ENCODE results near the gene SRGAP3.

The SRGAP3 gene

GRCh38 chr3:9169326-9169725 lies 80.1 kb downstream of the SRGAP3 start:
- H3K9me3 ChIP-seq (ENCODE audit: control insufficient read depth in 1 of 2, low read length in 2 of 2): no peaks in the 10 kb centered on the region
- no peaks in the 10 kb centered on the region for H3K4me1 ChIP-seq (ENCODE audit: control insufficient read depth in 1 of 2, insufficient read depth in 2 of 2, low read length in 2 of 2)
- no peak overlapping the region for H3K27ac ChIP-seq (ENCODE audit: low read length)
- no peaks in the 10 kb centered on the region for H3K36me3 ChIP-seq (ENCODE audit: control insufficient read depth in 1 of 2, insufficient read depth in 2 of 2, low read length in 2 of 2)
- H3K4me3 ChIP-seq (ENCODE audit: low read depth in 1 of 2, low read length in 2 of 2): no peak overlapping the region
- H3K27me3 ChIP-seq (ENCODE audit: low read depth, low read length): no peaks in the 10 kb centered on the region

GRCh38 chr3:9168241-9168741 lies 81.2 kb downstream of the SRGAP3 start:
- H3K27me3 ChIP-seq (ENCODE audit: low read depth, low read length): no peaks in the 10 kb centered on the region
- H3K36me3 ChIP-seq (ENCODE audit: control insufficient read depth in 1 of 2, insufficient read depth in 2 of 2, low read length in 2 of 2): no peaks in the 10 kb centered on the region
- no peaks in the 10 kb centered on the region for H3K4me1 ChIP-seq (ENCODE audit: control insufficient read depth in 1 of 2, insufficient read depth in 2 of 2, low read length in 2 of 2)
- no peak overlapping the region for H3K27ac ChIP-seq (ENCODE audit: low read length)
- H3K9me3 ChIP-seq (ENCODE audit: control insufficient read depth in 1 of 2, low read length in 2 of 2): no peaks in the 10 kb centered on the region
- no peak overlapping the region for H3K4me3 ChIP-seq (ENCODE audit: low read depth in 1 of 2, low read length in 2 of 2)

DNA sequence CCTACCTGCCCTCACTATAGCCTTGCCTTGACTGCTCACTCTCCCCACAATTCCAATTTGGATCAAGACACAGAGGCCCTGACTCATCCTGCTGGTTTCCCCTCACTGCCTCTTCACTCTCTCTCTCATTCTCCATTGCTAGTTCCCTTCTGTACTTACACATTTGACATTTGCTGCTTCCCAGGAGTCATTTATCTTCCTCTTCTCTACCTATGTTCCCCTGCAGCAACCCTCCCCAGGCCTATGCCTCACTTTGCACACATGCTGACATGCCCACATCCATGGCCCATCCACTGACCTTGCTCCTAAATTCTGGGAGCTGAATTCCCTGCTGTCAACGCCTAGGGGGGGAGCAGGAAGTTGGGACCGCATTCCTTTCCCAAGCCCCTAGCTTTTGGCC lies 82.2 kb downstream of the SRGAP3 start:
- H3K4me3 ChIP-seq (ENCODE audit: low read depth in 1 of 2, low read length in 2 of 2): no peak overlapping the region
- no peak overlapping the region for H3K27ac ChIP-seq (ENCODE audit: low read length)
- no peaks in the 10 kb centered on the region for H3K36me3 ChIP-seq (ENCODE audit: control insufficient read depth in 1 of 2, insufficient read depth in 2 of 2, low read length in 2 of 2)
- no peaks in the 10 kb centered on the region for H3K9me3 ChIP-seq (ENCODE audit: control insufficient read depth in 1 of 2, low read length in 2 of 2)
- no peaks in the 10 kb centered on the region for H3K4me1 ChIP-seq (ENCODE audit: control insufficient read depth in 1 of 2, insufficient read depth in 2 of 2, low read length in 2 of 2)
- no peaks in the 10 kb centered on the region for H3K27me3 ChIP-seq (ENCODE audit: low read depth, low read length)

DNA sequence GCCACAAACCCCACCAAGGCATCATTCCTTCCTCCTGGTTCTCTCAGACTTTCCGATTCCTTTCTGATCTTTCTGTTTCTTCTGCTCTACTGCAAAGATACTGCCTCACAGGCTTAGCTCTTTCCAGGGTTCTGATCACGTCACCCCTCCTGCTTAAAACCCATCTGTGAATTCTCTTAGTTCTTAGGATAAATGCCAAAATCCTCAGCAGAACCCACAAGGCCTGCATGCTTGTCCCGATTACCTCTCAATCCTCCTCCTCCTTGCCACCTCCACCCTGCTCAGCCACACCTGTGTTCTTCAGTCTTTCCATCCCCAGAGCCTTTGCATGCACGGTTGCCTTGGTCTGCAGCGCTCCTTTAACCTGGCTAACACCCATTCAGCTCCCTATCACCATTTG lies 84.0 kb downstream of the SRGAP3 start:
- Histone ChIP-seq H3K4me3 (ENCODE audit: low read depth in 1 of 2, low read length in 2 of 2) (no peak overlapping the region), H3K4me1 (ENCODE audit: control insufficient read depth in 1 of 2, insufficient read depth in 2 of 2, low read length in 2 of 2) (no peaks in the 10 kb centered on the region), H3K36me3 (ENCODE audit: control insufficient read depth in 1 of 2, insufficient read depth in 2 of 2, low read length in 2 of 2) (no peaks in the 10 kb centered on the region), H3K9me3 (ENCODE audit: control insufficient read depth in 1 of 2, low read length in 2 of 2) (no peaks in the 10 kb centered on the region), H3K27ac (ENCODE audit: low read length) (no peak overlapping the region), H3K27me3 (ENCODE audit: low read depth, low read length) (no peaks in the 10 kb centered on the region)

DNA sequence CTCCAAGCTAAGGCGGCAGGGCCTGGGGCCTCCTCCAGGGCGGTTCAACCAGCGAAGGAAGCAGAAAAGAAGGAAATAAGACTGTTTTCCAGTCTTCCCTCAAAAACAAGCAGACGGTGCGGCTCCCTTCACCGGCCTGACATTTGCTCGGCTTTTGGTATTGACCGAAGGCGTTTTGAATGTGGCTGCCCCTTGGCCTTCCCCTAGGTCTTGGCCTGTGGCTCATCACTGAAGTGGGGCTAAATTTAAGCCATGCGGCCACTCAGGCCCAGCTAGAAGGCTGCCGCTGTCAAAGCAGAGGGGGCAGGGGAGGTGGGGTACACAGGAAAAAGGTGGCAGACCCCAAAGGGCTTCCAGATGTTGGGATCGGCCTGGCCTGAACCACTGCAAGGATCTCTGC lies 86.2 kb downstream of the SRGAP3 start:
- no peak overlapping the region for H3K4me3 ChIP-seq (ENCODE audit: low read depth in 1 of 2, low read length in 2 of 2)
- H3K9me3 ChIP-seq (ENCODE audit: control insufficient read depth in 1 of 2, low read length in 2 of 2): no peaks in the 10 kb centered on the region
- no peaks in the 10 kb centered on the region for H3K27me3 ChIP-seq (ENCODE audit: low read depth, low read length)
- H3K36me3 ChIP-seq (ENCODE audit: control insufficient read depth in 1 of 2, insufficient read depth in 2 of 2, low read length in 2 of 2): no peaks in the 10 kb centered on the region
- no peaks in the 10 kb centered on the region for H3K4me1 ChIP-seq (ENCODE audit: control insufficient read depth in 1 of 2, insufficient read depth in 2 of 2, low read length in 2 of 2)
- no peak overlapping the region for H3K27ac ChIP-seq (ENCODE audit: low read length)

- Histone ChIP-seq H3K4me3 (ENCODE audit: low read depth in 1 of 2, low read length in 2 of 2) (no peak overlapping the region), H3K9me3 (ENCODE audit: control insufficient read depth in 1 of 2, low read length in 2 of 2) (no peaks in the 10 kb centered on the region), H3K36me3 (ENCODE audit: control insufficient read depth in 1 of 2, insufficient read depth in 2 of 2, low read length in 2 of 2) (no peaks in the 10 kb centered on the region), H3K4me1 (ENCODE audit: control insufficient read depth in 1 of 2, insufficient read depth in 2 of 2, low read length in 2 of 2) (no peaks in the 10 kb centered on the region), H3K27ac (ENCODE audit: low read length) (no peak overlapping the region), H3K27me3 (ENCODE audit: low read depth, low read length) (no peaks in the 10 kb centered on the region)
Measured at GRCh38 chr3:9161811-9162210, 87.6 kb downstream of the SRGAP3 start.

- Histone ChIP-seq H3K4me3 (ENCODE audit: low read depth in 1 of 2, low read length in 2 of 2) (no peak overlapping the region), H3K4me1 (ENCODE audit: control insufficient read depth in 1 of 2, insufficient read depth in 2 of 2, low read length in 2 of 2) (no peaks in the 10 kb centered on the region), H3K27me3 (ENCODE audit: low read depth, low read length) (no peaks in the 10 kb centered on the region), H3K36me3 (ENCODE audit: control insufficient read depth in 1 of 2, insufficient read depth in 2 of 2, low read length in 2 of 2) (no peaks in the 10 kb centered on the region), H3K27ac (ENCODE audit: low read length) (no peak overlapping the region), H3K9me3 (ENCODE audit: control insufficient read depth in 1 of 2, low read length in 2 of 2) (no peaks in the 10 kb centered on the region)
Measured at GRCh38 chr3:9161298-9161697, 88.1 kb downstream of the SRGAP3 start.

DNA sequence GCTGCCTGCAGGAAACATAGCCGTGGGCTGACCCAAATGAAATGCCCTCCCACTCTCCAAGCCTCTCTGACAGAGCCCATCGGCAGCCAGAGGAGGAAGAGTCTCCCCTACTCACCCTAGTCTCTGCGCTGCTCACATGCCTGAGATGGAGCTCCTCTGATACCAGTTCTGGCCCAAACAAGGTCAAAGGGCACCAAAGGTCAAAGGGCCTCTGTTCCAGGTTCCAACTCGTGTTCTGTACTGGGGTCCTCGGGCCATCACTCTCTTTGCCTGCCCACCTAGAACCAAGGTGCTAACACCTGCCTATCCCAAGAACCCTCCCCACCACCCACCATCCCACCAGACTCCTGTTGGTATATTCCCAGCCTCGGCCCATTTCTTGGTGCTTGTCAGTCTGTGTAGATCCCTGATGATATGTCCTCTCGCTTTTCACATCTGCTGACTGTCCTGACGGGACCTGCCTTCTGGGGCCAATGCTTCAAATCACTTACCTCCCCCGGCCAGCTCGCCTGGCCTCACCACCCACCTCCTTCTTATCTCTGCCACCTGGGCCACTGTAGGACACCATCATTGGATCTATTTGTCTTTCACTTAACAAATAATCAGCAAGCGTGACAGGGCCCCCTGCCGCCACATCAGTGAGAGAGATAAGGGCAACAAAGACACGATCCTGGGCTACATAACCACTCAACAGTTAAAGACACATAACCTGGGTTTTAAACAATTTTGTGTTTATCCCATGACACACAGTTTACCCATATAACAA lies 90.4 kb downstream of the SRGAP3 start:
- H3K9me3 ChIP-seq (ENCODE audit: control insufficient read depth in 1 of 2, low read length in 2 of 2): no peaks in the 10 kb centered on the region
- no peaks in the 10 kb centered on the region for H3K27me3 ChIP-seq (ENCODE audit: low read depth, low read length)
- no peak overlapping the region for H3K4me3 ChIP-seq (ENCODE audit: low read depth in 1 of 2, low read length in 2 of 2)
- H3K27ac ChIP-seq (ENCODE audit: low read length): no peak overlapping the region
- peaks cover 0 to 7% of the 10 kb centered on the region in 2 donors for H3K4me1 ChIP-seq (ENCODE audit: control insufficient read depth in 1 of 2, insufficient read depth in 2 of 2, low read length in 2 of 2)
- H3K36me3 ChIP-seq (ENCODE audit: control insufficient read depth in 1 of 2, insufficient read depth in 2 of 2, low read length in 2 of 2): no peaks in the 10 kb centered on the region

DNA sequence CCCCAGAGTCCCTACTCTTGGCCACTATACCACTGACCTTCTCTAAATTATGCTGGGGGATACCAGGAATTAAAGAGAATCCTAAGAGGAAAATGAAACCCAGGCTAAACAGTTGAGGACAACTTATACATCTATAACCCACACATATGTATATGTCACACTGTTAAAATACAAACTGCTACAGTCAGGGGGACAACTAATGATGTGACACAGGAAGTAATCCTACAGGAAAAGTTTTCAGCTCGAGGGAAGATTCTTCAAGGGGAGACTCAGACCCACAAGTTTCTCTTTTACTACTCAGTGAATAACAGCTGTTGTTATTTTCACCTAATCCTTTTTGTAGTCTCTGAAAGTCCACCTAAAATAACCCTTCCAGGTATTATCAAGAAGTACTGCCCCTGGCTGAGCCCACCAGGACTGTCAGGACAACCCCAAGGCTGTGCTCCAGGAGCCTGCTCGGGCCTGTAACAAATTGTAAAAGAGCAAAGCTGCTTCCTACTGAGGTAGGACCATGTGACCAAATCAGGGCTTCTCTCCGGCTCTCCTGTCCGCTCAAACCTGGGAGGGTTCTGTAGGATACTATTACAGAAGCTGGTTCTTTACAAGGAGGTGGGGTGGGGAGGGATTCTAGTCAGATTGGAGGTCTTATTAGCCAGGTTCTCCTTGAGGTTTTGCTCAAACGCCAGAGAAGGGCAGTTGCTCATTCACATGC lies 91.6 kb downstream of the SRGAP3 start:
- H3K27ac ChIP-seq (ENCODE audit: low read length): no peak overlapping the region
- no peak overlapping the region for H3K4me3 ChIP-seq (ENCODE audit: low read depth in 1 of 2, low read length in 2 of 2)
- H3K36me3 ChIP-seq (ENCODE audit: control insufficient read depth in 1 of 2, insufficient read depth in 2 of 2, low read length in 2 of 2): no peaks in the 10 kb centered on the region
- H3K4me1 ChIP-seq (ENCODE audit: control insufficient read depth in 1 of 2, insufficient read depth in 2 of 2, low read length in 2 of 2): peaks cover 0 to 7% of the 10 kb centered on the region in 2 donors
- no peaks in the 10 kb centered on the region for H3K27me3 ChIP-seq (ENCODE audit: low read depth, low read length)
- H3K9me3 ChIP-seq (ENCODE audit: control insufficient read depth in 1 of 2, low read length in 2 of 2): no peaks in the 10 kb centered on the region

GRCh38 chr3:9156604-9157003 lies 92.8 kb downstream of the SRGAP3 start:
- H3K9me3 ChIP-seq (ENCODE audit: control insufficient read depth in 1 of 2, low read length in 2 of 2): peaks cover 0 to 4% of the 10 kb centered on the region in 2 donors
- no peak overlapping the region for H3K4me3 ChIP-seq (ENCODE audit: low read depth in 1 of 2, low read length in 2 of 2)
- H3K27ac ChIP-seq (ENCODE audit: low read length): no peak overlapping the region
- peaks cover 0 to 7% of the 10 kb centered on the region in 2 donors for H3K4me1 ChIP-seq (ENCODE audit: control insufficient read depth in 1 of 2, insufficient read depth in 2 of 2, low read length in 2 of 2)
- no peaks in the 10 kb centered on the region for H3K27me3 ChIP-seq (ENCODE audit: low read depth, low read length)
- no peaks in the 10 kb centered on the region for H3K36me3 ChIP-seq (ENCODE audit: control insufficient read depth in 1 of 2, insufficient read depth in 2 of 2, low read length in 2 of 2)

DNA sequence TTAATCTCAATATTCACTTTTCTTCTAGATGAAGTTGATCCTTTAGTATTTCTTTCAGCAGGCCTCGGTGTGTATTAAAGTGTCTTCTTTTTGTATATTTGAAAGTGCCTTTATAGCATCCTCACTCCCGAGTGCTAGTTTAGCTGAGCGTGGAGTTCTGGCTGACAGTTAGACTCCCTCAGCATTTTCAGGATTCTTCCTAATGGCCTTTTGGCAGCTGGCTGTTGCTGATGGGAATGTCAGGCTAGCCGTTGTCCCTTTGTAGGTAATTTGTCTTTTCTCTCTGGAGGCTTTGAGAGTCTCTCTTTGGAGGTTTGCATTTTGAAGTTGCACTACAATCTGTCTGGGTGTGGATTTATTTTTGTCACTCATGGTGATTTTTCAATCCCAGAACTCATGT lies 94.4 kb downstream of the SRGAP3 start:
- Histone ChIP-seq H3K4me3 (ENCODE audit: low read depth in 1 of 2, low read length in 2 of 2) (no peak overlapping the region), H3K36me3 (ENCODE audit: control insufficient read depth in 1 of 2, insufficient read depth in 2 of 2, low read length in 2 of 2) (no peaks in the 10 kb centered on the region), H3K9me3 (ENCODE audit: control insufficient read depth in 1 of 2, low read length in 2 of 2) (peaks cover 8 to 16% of the 10 kb centered on the region in 2 donors), H3K27ac (ENCODE audit: low read length) (no peak overlapping the region), H3K4me1 (ENCODE audit: control insufficient read depth in 1 of 2, insufficient read depth in 2 of 2, low read length in 2 of 2) (peaks cover 0 to 7% of the 10 kb centered on the region in 2 donors), H3K27me3 (ENCODE audit: low read depth, low read length) (no peaks in the 10 kb centered on the region)

Data from muscle layer of duodenum (tissue), 2 donors.